ENCODE data around the gene ACTR6. TPM values are rescaled to one million over a fixed set of nuclear protein-coding genes. Genes with fewer than 3 reads are reported as not detected.

The ACTR6 gene
- total RNA-seq = 10 to 100 TPM in 3 of 4 donors, 1 to 10 TPM in 1; 7.6 to 24.7 (median 16.7) TPM

DNA sequence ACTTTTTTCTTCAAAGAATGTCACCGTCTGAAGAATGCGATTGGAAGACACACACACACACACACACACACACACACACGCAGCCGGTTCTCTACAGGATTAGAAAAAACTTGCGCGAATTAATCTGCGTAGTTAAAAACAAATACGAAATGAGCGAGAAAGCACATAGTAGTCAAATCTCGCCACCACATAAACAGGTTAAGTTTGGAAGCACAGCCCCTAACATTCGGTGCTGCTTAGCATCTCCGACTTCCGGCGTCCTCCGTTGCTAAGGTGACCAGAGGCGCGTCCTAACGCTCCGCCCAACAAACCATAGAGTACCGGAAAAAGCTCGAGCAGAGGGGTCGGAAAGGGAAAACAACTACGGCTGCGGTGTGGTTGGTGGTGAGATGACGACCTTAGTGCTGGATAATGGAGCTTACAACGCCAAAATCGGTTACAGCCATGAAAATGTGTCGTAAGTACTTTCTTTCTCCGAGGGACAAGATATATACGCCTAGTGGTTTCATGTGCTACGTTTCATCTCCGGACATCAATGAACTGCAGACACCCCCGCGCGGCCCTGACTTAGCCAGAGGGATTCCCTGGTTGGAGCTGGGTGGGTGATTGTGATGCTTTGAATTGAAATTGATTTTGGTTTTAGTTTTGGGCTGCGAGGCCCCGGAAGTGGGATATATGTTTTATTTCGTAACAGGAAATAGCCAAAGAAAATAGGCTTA is at the start of gene ACTR6:
Gene ACTR6 (plus strand): TSS at position 353 of the 719 bp plus-strand sequence. CDS start 37 bp downstream, at position 390.
- H3K4me3 ChIP-seq (ENCODE audit: low read depth, poor library complexity, severe bottlenecking) = peak within 1 kb of the TSS; percentile 62
- intact Hi-C loops (cut with DNase I; ENCODE audit: low total_unique reads) = no loop called here
- TF ChIP-seq POLR2A (IDR thresholded peaks at IDR 0.05) = no peak
- TF ChIP-seq, protein P1, sequence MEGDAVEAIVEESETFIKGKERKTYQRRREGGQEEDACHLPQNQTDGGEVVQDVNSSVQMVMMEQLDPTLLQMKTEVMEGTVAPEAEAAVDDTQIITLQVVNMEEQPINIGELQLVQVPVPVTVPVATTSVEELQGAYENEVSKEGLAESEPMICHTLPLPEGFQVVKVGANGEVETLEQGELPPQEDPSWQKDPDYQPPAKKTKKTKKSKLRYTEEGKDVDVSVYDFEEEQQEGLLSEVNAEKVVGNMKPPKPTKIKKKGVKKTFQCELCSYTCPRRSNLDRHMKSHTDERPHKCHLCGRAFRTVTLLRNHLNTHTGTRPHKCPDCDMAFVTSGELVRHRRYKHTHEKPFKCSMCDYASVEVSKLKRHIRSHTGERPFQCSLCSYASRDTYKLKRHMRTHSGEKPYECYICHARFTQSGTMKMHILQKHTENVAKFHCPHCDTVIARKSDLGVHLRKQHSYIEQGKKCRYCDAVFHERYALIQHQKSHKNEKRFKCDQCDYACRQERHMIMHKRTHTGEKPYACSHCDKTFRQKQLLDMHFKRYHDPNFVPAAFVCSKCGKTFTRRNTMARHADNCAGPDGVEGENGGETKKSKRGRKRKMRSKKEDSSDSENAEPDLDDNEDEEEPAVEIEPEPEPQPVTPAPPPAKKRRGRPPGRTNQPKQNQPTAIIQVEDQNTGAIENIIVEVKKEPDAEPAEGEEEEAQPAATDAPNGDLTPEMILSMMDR (IDR thresholded peaks at IDR 0.05) = no peak
- DNase-seq (ENCODE audit: low spot score in 2 of 2) = peak; percentile 95 to 98
- 0% methylated on average over 38 of the region's 38 CpGs for WGBS, 2 donors

DNA sequence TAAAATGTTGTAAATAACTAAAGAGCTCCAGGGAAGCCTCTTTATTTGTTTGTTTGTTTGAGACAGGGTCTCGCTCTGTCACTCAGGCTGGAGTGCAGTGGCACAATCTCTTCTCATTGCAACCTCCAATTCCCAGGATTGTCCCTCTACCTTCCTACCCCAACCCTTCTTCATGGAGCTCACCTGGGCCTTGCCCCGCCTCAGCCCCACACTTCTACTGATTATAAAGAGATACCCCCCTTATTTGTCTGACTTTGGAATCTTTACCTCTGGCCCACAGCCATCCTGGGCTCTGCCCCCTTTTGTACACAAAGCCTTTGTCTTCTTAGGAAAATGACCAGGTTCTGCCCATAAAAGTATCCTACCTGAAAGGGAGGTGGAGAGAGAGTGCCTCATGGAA is 48.8 kb upstream of the ACTR6 start:
- TF ChIP-seq POLR2A (IDR thresholded peaks at IDR 0.05) = no peak
- TF ChIP-seq, protein P1 (IDR thresholded peaks at IDR 0.05) = no peak
- WGBS, 2 donors = 94 to 97% methylated on average over 2 of the region's 2 CpGs

DNA sequence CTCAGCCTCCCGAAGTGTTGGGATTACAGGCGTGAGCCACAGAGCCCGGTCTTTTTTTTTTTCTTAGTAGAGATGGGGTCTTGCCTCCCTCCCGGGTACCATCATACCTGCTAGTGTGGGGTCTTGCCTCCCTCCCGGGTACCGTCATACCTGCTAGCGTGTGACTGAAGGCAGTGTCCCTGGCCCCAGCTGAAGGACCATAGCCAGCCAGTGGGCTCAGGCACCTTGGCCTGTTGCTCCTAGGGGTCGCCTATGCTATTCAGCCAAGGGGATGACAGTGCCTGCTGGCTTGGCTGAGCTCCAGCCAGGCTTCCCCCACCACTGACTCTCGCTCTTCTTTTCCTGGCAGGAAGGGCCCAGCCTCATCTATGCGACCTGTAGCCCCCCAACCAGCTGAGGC is 47.5 kb upstream of the ACTR6 start:
- 91 to 93% methylated on average over 10 of the region's 10 CpGs for WGBS, 2 donors
- no peak overlapping the region for H3K4me3 ChIP-seq (ENCODE audit: low read depth, poor library complexity, severe bottlenecking)
- TF ChIP-seq POLR2A (IDR thresholded peaks at IDR 0.05) = no peak
- TF ChIP-seq, protein P1 (IDR thresholded peaks at IDR 0.05) = no peak
- intact Hi-C loops (cut with DNase I; ENCODE audit: low total_unique reads) = no loop called here
- no peak for DNase-seq (ENCODE audit: low spot score in 2 of 2)

More for the DNA sequence above, 48.8 kb upstream of the ACTR6 start:
- H3K4me3 ChIP-seq (ENCODE audit: low read depth, poor library complexity, severe bottlenecking) = no peak overlapping the region
- no peak for DNase-seq (ENCODE audit: low spot score in 2 of 2)
- intact Hi-C loops (cut with DNase I; ENCODE audit: low total_unique reads) = no loop called here

DNA sequence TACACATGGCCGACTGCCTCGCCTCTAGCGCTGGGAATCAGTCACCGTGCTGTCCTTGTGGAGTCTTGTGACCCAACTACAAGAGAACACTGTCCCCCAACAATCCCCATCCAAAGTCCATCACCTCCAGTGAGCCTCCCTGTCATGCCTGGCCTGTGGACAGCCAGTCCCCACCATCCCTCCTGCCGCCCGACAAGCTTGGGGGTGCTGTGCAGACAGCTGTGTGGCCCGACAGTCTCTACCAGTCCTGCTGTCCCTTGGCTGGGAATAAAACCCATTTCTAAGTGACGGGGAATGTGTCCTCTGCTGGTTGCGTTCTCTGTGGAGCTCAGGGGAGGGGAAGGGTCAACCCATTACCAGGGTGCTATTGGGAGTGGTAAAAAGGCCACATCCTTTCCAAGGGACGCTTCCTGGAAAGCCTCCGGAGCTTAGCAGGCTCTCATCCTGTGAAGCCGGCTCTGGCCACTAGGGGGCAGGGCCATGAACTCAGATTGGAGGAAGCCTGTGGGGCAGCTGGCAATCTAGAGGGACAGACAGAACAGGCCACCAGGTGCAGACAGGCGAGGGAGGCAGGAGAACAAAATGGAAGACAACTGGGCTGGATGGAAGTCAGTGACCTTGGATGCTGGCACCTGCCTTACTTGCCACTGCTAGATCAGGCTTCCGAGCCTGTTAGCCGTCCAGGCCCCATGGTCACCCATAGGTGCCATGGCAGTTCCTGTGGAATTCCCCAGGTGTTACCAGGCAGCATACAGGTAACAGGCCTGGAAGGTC is 46.0 kb upstream of the ACTR6 start:
- DNase-seq (ENCODE audit: low spot score in 2 of 2) = peak; percentile 31 to 92
- intact Hi-C loops (cut with DNase I; ENCODE audit: low total_unique reads) = no loop called here
- 68 to 72% methylated on average over 15 of the region's 15 CpGs for WGBS, 2 donors
- TF ChIP-seq, protein P1 (IDR thresholded peaks at IDR 0.05) = no peak
- no peak for TF ChIP-seq POLR2A (IDR thresholded peaks at IDR 0.05)
- no peak overlapping the region for H3K4me3 ChIP-seq (ENCODE audit: low read depth, poor library complexity, severe bottlenecking)

DNA sequence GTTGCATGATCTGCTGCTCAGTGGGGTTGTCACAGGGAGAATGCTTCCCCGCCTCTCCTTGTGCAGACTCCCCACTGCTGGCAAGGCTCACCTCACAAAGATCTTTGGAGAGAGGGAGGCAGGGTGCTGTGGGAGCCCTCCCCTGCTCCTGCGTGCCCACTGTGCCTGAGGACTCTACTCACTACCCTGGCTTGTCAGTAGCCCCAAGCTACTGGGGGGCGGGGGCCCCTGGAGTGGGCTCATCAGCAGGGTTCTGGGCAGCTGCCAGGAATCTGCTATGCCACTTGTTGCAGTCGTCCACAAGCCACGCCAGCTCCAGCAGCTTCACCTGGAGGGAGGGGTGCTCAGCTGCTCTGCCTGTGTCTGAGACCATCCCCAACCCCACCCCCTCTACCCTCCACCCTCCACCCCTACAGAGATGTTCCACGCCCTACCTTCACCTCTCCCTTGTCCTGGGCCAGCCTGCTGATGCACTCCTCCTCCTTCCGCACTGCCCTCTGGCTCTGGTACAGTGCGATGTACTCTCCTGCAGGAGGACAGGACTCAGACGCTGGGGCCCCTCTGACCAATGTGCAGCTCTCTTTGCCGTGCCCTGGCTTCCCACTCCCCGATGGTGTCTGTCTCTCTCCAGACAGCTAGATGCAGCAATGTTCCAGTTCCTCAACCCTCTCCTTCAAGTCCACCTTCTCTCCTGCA is 43.7 kb upstream of the ACTR6 start:
- TF ChIP-seq, protein P1 (IDR thresholded peaks at IDR 0.05) = no peak
- TF ChIP-seq POLR2A (IDR thresholded peaks at IDR 0.05) = no peak
- no peak overlapping the region for H3K4me3 ChIP-seq (ENCODE audit: low read depth, poor library complexity, severe bottlenecking)
- WGBS, 2 donors = 69 to 90% methylated on average over 9 to 11 of the region's 11 CpGs
- DNase-seq (ENCODE audit: low spot score in 2 of 2) = no peak
- intact Hi-C loops (cut with DNase I; ENCODE audit: low total_unique reads) = no loop called here
